ENCODE measurements around the gene FH. TPM values are rescaled to one million over a fixed set of nuclear protein-coding genes. Genes with fewer than 3 reads are reported as not detected.

FH gene
- polyA plus RNA-seq, 4 donors, result 90.1 to 108 (median 98.0) TPM

GRCh38 chr1:241462391-241462790 lies 57.2 kb downstream of the FH start:
- DNase-seq (ENCODE audit: low read depth in 4 of 4, low spot score in 2 of 4), result no peak

GRCh38 chr1:241460098-241460873 lies 59.3 kb downstream of the FH start:
- DNase-seq (ENCODE audit: low read depth in 4 of 4, low spot score in 2 of 4), result no peak

- no peak for DNase-seq (ENCODE audit: low read depth in 4 of 4, low spot score in 2 of 4)
These were observed 60.3 kb downstream of the FH start for GRCh38 chr1:241459186-241459802.

- no peak for DNase-seq (ENCODE audit: low read depth in 4 of 4, low spot score in 2 of 4)
These were observed 62.1 kb downstream of the FH start for GRCh38 chr1:241457421-241457820.

- DNase-seq (ENCODE audit: low read depth in 4 of 4, low spot score in 2 of 4), result no peak
These were observed 62.8 kb downstream of the FH start for GRCh38 chr1:241456743-241457142.

DNA sequence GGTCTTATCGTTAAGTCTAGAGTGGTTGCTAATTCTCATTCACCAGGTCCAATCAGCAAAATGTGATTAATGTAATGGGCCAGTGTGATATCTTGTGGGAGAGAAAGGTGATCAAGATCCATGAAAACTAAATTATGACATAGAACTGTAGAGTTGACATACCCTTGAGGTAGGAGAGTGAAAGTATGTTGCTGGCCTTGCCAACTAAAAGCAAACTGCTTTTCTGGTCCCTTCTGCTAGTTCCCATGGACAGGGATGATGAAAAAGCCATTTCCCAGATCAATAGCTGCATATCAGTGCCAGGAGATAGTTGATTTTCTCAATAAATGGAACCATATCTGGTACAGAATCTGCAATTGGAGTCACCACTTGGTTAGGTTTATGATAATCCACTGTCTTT lies 65.8 kb downstream of the FH start:
- no peak for DNase-seq (ENCODE audit: low read depth in 4 of 4, low spot score in 2 of 4)

GRCh38 chr1:241451956-241452355 lies 67.6 kb downstream of the FH start:
- no peak for DNase-seq (ENCODE audit: low read depth in 4 of 4, low spot score in 2 of 4)

Other genes starting within 250 kb of the FH start
- gene RGS7, start 162.6 kb downstream of the FH start, polyA plus RNA-seq (ENCODE audit: insufficient read length in 4 of 4), result 1 to 10 TPM; 4.9 to 6.4 (median 6.0) TPM
- 10 to 100 TPM; 17.5 to 24.4 (median 21.9) TPM for gene KMO, start 12.6 kb upstream of the FH start, polyA plus RNA-seq (ENCODE audit: insufficient read length in 4 of 4)
- gene CHML, start 120.6 kb upstream of the FH start, polyA plus RNA-seq (ENCODE audit: insufficient read length in 4 of 4), result 10 to 100 TPM; 22.8 to 26.0 (median 24.5) TPM
- 10 to 100 TPM; 38.3 to 53.2 (median 41.9) TPM for gene OPN3, start 120.6 kb upstream of the FH start, polyA plus RNA-seq (ENCODE audit: insufficient read length in 4 of 4)
- 1 to 10 TPM in 1 of 4 donors, under 1 TPM in 3; 0.20 to 1.5 (median 0.31) TPM for gene WDR64, start 132.5 kb upstream of the FH start, polyA plus RNA-seq (ENCODE audit: insufficient read length in 4 of 4)

Data from left renal cortex interstitium (tissue), 4 donors.